GM12878 (cell line): Measurements from ENCODE around the gene SYPL1.

Experiments used
- CREM ChIP-seq: IDR thresholded peaks from 2 replicates; pipeline ENCODE4 v1.6.1; 2014; ENCODE audit warnings: antibody characterized with exemption, low read depth
- CUX1 ChIP-seq: IDR thresholded peaks from 2 replicates; pipeline ENCODE4 v1.6.1; 2012; ENCODE audit warnings: improper control_type of control experiment, low read depth, low read length; ENCODE audit not compliant: insufficient replicate concordance
- EP300 ChIP-seq, 2 experiments: fragments of 150-350 bp in 1 of 2; IDR thresholded peaks; 2 replicates each; pipeline ENCODE4 v1.6.1; 2011 to 2012; ENCODE audit warnings: low read depth in 2 of 2, low read length in 2 of 2, borderline replicate concordance in 1 of 2, improper control_type of control experiment in 1 of 2, inconsistent platforms in 1 of 2; ENCODE audit not compliant: control insufficient read depth in 1 of 2
- EZH2 ChIP-seq: IDR thresholded peaks from 2 replicates; pipeline ENCODE4 v1.6.1; 2012; ENCODE audit warnings: low read depth, mild to moderate bottlenecking, control low read depth, inconsistent platforms, low read length, borderline replicate concordance; ENCODE audit not compliant: control insufficient read depth
- REST ChIP-seq: IDR thresholded peaks from 2 replicates; pipeline ENCODE4 v1.6.1; 2012; ENCODE audit warnings: mild to moderate bottlenecking, low read depth, low read length
- RFX5 ChIP-seq: IDR thresholded peaks from 2 replicates; pipeline ENCODE4 v1.6.1; 2011; ENCODE audit warnings: low read depth, low read length, improper control_type of control experiment

- TF ChIP-seq EZH2: no peak
- no peak for TF ChIP-seq CREM
- TF ChIP-seq CUX1: no peak
- no peak for TF ChIP-seq RFX5
- TF ChIP-seq EP300 (IDR thresholded peaks at IDR 0.05; ENCODE audit: borderline replicate concordance in 1 of 2, control insufficient read depth in 1 of 2, low read depth in 2 of 2, low read length in 2 of 2): no peak
- TF ChIP-seq REST: no peak
Measured at GRCh38 chr7:106050002-106050745, 61.9 kb downstream of the SYPL1 start.
